Stimulated activated CD8-positive, alpha-beta memory T cell treated with anti-CD3 and anti-CD28 coated beads, Interleukin-15, amount 100 ng/mL, for 1 hour (primary cell): ENCODE data around the gene VDAC1.
"Not testable (repeated sequence)": the region's sequence is repeated elsewhere in the genome, so short reads cannot be mapped to it uniquely, and the experiment has no call there.

ENCODE experiments used
- DNase-seq: peaks from one replicate; pipeline ENCODE4 v3.0.0-alpha.2; 2020; ENCODE audit warnings: low read depth

Gene VDAC1

GRCh38 chr5:133941456-133942196 is 63.1 kb downstream of the VDAC1 start:
- no peak for DNase-seq

GRCh38 chr5:133939668-133940067 is 65.1 kb downstream of the VDAC1 start:
- DNase-seq: no peak

- no peak for DNase-seq
These were observed 65.8 kb downstream of the VDAC1 start for GRCh38 chr5:133938929-133939328.

- no peak for DNase-seq
These were observed 66.5 kb downstream of the VDAC1 start for GRCh38 chr5:133938039-133938821.

GRCh38 chr5:133937628-133938027 is 67.1 kb downstream of the VDAC1 start:
- not testable (repeated sequence) for DNase-seq

- DNase-seq: no peak
These were observed 68.1 kb downstream of the VDAC1 start for GRCh38 chr5:133936651-133937015.

GRCh38 chr5:133935991-133936650 is 68.7 kb downstream of the VDAC1 start:
- DNase-seq: not testable (repeated sequence)

GRCh38 chr5:133935667-133935940 is 69.2 kb downstream of the VDAC1 start:
- DNase-seq: no peak

- DNase-seq: no peak
These were observed 69.7 kb downstream of the VDAC1 start for GRCh38 chr5:133934822-133935666.

- no peak for DNase-seq
These were observed 70.5 kb downstream of the VDAC1 start for GRCh38 chr5:133934311-133934710.

- no peak for DNase-seq
These were observed 71.0 kb downstream of the VDAC1 start for GRCh38 chr5:133933670-133934295.

GRCh38 chr5:133933169-133933509 is 71.6 kb downstream of the VDAC1 start:
- DNase-seq: no peak

GRCh38 chr5:133932441-133933168 is 72.2 kb downstream of the VDAC1 start:
- DNase-seq: no peak

GRCh38 chr5:133931546-133931945 is 73.2 kb downstream of the VDAC1 start:
- DNase-seq: no peak

GRCh38 chr5:133930813-133931090 is 74.0 kb downstream of the VDAC1 start:
- DNase-seq: no peak

GRCh38 chr5:133930061-133930812 is 74.5 kb downstream of the VDAC1 start:
- DNase-seq: peak; percentile 18

GRCh38 chr5:133928587-133929393 is 76.0 kb downstream of the VDAC1 start:
- no peak for DNase-seq

- DNase-seq: no peak
These were observed 77.2 kb downstream of the VDAC1 start for GRCh38 chr5:133927300-133928180.
